GM12864 (cell line): Measurements from ENCODE around the gene HMGN2.

ENCODE experiments used
- DNase-seq: peaks from one replicate; pipeline ENCODE4 v3.0.0-alpha.2; 2011; ENCODE audit warnings: low read depth
- H3K4me3 ChIP-seq: 2 replicates; pipeline ENCODE4 v1.5.1; 2011; ENCODE audit warnings: mild to moderate bottlenecking, low read depth, low read length, control low read depth
- TF ChIP-seq, protein P1 (sequence below): IDR thresholded peaks from 2 replicates; pipeline ENCODE4 v1.5.1; 2011; ENCODE audit warnings: low read depth, mild to moderate bottlenecking, moderate library complexity, low read length, control low read depth, inconsistent platforms; ENCODE audit errors: missing control alignments

HMGN2 gene

GRCh38 chr1:26469558-26469957 is 2.7 kb upstream of the HMGN2 start:
- TF ChIP-seq, protein P1, sequence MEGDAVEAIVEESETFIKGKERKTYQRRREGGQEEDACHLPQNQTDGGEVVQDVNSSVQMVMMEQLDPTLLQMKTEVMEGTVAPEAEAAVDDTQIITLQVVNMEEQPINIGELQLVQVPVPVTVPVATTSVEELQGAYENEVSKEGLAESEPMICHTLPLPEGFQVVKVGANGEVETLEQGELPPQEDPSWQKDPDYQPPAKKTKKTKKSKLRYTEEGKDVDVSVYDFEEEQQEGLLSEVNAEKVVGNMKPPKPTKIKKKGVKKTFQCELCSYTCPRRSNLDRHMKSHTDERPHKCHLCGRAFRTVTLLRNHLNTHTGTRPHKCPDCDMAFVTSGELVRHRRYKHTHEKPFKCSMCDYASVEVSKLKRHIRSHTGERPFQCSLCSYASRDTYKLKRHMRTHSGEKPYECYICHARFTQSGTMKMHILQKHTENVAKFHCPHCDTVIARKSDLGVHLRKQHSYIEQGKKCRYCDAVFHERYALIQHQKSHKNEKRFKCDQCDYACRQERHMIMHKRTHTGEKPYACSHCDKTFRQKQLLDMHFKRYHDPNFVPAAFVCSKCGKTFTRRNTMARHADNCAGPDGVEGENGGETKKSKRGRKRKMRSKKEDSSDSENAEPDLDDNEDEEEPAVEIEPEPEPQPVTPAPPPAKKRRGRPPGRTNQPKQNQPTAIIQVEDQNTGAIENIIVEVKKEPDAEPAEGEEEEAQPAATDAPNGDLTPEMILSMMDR, result no peak
- H3K4me3 ChIP-seq, result no peak overlapping the region
- DNase-seq, result no peak

- H3K4me3 ChIP-seq, result peak overlapping the region; percentile 87
- TF ChIP-seq, protein P1, result peak; percentile 2
- no peak for DNase-seq
Measured at GRCh38 chr1:26470878-26471497, 1.3 kb upstream of the HMGN2 start.

GRCh38 chr1:26471498-26472319 is 531 bp upstream of the HMGN2 start:
- no peak for DNase-seq
- TF ChIP-seq, protein P1, result no peak
- peak overlapping the region; percentile 87 for H3K4me3 ChIP-seq

DNA sequence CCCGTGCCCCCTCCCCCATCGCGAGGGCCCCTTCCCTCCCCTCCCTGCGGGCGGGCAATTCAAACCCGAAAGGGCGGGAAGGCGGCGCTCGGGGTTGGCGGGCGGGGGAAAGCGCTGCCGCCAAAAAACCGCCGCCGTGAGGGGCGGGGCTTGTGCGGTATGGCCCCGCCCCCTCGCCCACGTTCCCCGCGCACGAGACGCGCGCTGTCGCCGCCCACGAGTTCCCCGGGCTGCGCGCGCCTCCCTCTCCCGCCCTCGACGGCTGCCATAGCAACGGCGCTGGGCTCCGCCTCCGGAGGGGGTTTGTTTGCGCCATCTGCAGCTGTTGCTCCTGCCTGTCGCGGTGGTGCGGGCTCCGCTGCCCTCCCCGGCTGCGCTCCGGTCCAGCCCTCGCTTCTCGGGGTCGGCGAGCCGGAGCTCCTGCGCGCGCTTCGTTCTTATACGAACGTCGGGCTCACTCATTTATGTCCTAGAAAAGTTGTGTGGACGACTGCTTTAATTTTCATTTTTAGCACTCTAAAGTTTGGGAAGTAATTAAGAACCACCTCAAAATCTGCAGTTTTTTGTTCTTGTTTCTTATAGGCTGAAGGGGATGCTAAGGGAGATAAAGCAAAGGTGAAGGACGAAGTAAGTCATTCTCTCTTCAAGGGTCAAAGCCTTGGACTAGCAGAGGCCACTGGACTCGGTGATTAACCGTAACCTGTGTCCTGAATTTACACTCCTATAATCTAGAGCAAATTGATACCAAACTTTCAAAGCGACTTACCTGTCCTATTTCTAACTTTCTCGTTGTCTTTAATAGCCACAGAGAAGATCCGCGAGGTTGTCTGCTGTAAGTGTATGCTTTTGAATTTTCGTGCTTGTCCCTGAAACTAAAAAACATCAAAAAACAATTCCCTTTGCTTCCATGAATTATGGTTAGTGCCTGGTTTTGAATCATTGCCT is 933 bp downstream of the HMGN2 start:
- DNase-seq, result peak; percentile 73
- TF ChIP-seq, protein P1, result no peak
- peak overlapping the region; percentile 87 for H3K4me3 ChIP-seq

- DNase-seq, result no peak
- TF ChIP-seq, protein P1, result no peak
- no peak overlapping the region for H3K4me3 ChIP-seq
Measured at GRCh38 chr1:26474818-26475217, 2.6 kb downstream of the HMGN2 start.

DNA sequence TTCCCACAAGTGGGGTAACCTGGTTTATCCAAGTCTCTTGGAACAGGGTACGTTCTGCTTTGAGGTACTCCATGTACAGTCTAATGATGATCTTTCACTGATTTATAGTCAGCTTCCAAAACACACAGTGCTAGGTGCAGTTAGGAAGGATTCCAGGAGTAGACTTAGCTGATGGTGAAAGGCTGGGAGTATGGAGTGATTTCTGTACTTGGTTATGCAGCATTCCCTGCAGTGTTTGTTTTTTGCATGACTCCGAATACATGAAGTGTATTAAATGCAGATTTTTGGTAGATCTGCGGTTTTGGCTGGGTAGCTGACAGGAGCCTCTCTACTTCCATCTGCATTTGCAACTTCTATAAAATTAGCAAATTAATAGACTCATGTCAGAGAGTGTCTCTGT is 3.7 kb downstream of the HMGN2 start:
- TF ChIP-seq, protein P1, result no peak
- no peak for DNase-seq
- H3K4me3 ChIP-seq, result no peak overlapping the region
